Fibroblast of pulmonary artery (primary cell): ENCODE data around the gene UBE2E2.

Source experiments
- DNase-seq: peaks from one replicate; pipeline ENCODE4 v3.0.0-alpha.2; 2010; ENCODE audit warnings: low read depth
- H3K4me3 ChIP-seq: replicated peaks from 2 replicates; pipeline ENCODE4 v1.5.1; 2011; ENCODE audit warnings: low read depth, mild to moderate bottlenecking, control low read depth, low read length, moderate library complexity
- TF ChIP-seq, protein P1 (sequence below): IDR thresholded peaks from 2 replicates; pipeline ENCODE4 v1.5.1; 2011; ENCODE audit warnings: mild to moderate bottlenecking, control low read depth, low read length, inconsistent platforms; ENCODE audit errors: missing control alignments

UBE2E2 gene

GRCh38 chr3:23461069-23461468 is 257.9 kb downstream of the UBE2E2 start:
- TF ChIP-seq, protein P1, sequence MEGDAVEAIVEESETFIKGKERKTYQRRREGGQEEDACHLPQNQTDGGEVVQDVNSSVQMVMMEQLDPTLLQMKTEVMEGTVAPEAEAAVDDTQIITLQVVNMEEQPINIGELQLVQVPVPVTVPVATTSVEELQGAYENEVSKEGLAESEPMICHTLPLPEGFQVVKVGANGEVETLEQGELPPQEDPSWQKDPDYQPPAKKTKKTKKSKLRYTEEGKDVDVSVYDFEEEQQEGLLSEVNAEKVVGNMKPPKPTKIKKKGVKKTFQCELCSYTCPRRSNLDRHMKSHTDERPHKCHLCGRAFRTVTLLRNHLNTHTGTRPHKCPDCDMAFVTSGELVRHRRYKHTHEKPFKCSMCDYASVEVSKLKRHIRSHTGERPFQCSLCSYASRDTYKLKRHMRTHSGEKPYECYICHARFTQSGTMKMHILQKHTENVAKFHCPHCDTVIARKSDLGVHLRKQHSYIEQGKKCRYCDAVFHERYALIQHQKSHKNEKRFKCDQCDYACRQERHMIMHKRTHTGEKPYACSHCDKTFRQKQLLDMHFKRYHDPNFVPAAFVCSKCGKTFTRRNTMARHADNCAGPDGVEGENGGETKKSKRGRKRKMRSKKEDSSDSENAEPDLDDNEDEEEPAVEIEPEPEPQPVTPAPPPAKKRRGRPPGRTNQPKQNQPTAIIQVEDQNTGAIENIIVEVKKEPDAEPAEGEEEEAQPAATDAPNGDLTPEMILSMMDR: no peak
- no peak for DNase-seq
- H3K4me3 ChIP-seq: no peak overlapping the region

DNA sequence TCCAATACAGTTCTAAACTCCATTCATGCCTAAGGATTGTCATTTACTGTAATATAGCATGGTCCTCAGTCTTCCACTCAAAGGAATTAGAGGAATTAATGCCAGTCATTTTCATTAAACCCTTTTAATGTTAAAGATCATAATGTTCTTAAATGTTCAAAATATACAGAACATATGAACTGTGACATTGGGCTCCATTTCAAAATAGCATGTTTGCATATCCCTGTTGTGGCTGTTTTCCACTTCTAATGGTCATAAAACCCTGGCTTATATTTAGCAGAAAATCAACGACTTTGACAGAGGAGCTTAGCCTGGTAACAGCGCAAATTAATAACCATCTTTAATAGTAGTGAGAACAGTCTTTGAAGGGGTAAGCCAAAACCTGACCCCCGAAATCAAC is 260.7 kb downstream of the UBE2E2 start:
- no peak for DNase-seq
- TF ChIP-seq, protein P1: no peak
- no peak overlapping the region for H3K4me3 ChIP-seq

- TF ChIP-seq, protein P1: no peak
- DNase-seq: no peak
- H3K4me3 ChIP-seq: no peak overlapping the region
These were observed 262.4 kb downstream of the UBE2E2 start for GRCh38 chr3:23465569-23465968.

- no peak overlapping the region for H3K4me3 ChIP-seq
- TF ChIP-seq, protein P1: no peak
- DNase-seq: no peak
These were observed 265.1 kb downstream of the UBE2E2 start for GRCh38 chr3:23468203-23468602.

- no peak overlapping the region for H3K4me3 ChIP-seq
- TF ChIP-seq, protein P1: no peak
- no peak for DNase-seq
These were observed 271.6 kb downstream of the UBE2E2 start for GRCh38 chr3:23474580-23475357.

- DNase-seq: no peak
- TF ChIP-seq, protein P1: no peak
- H3K4me3 ChIP-seq: no peak overlapping the region
These were observed 272.3 kb downstream of the UBE2E2 start for GRCh38 chr3:23475446-23475845.

DNA sequence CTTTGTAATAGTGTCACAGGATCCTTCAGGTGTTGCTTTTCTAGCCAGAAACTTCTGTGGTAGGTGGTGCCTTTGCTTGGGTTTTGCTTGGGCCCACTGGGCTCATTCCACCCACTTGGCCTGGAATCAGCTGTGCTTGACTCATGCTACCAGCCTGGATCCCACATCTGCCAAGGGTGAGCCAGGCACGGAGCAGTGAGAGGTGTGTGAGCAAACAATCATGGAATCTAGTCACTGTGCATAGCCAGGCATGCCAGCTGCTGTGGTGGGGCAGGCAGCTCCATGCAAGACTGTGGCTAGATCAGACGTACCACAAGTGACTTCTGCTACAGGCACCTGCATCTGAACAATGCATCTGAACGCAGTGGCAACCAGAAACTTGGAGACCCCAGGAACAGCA is 275.9 kb downstream of the UBE2E2 start:
- H3K4me3 ChIP-seq: no peak overlapping the region
- TF ChIP-seq, protein P1: no peak
- no peak for DNase-seq
